HG03342 (cell line): ENCODE results near the gene PI4KA.
"Not testable (repeated sequence)": the region's sequence is repeated elsewhere in the genome, so short reads cannot be mapped to it uniquely, and the experiment has no call there.

ENCODE experiments used
- ATAC-seq: cut with Tn5 transposase; IDR thresholded peaks from one replicate; pipeline ENCODE4 v1.9.1; 2021; ENCODE audit warnings: mild to moderate bottlenecking, moderate library complexity; ENCODE audit not compliant: unreplicated experiment

The PI4KA gene

DNA sequence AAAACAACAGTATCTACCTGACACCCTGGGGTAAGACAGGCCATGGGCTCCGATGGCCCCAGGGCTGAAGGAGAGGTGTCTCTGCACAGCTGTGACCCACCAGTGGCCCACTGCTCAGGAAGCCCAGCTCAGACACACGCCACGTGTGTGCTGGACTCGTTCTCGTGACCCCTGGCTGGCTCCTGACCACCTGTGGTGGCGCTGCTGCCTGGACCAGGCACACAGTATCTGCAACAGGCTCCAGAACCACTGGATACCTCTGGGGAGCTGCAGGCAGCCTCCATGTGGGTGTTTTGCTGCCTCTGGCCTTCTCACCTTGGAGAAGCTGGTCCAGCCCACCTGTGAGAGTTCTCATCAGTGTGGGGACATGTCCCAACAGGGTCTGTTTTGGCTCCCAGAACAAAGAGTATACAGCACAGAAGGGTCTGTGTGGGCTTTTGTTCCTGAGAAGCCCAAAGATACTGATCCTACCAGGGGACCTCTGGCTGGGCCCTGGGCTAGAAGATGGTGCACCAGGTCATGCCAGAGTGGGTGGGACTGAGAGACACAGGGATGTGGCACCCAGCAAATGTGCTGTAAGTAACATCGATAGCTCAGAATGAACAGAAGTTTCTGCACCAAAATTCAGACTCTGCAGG is 106.4 kb downstream of the PI4KA start:
- no peak for ATAC-seq

DNA sequence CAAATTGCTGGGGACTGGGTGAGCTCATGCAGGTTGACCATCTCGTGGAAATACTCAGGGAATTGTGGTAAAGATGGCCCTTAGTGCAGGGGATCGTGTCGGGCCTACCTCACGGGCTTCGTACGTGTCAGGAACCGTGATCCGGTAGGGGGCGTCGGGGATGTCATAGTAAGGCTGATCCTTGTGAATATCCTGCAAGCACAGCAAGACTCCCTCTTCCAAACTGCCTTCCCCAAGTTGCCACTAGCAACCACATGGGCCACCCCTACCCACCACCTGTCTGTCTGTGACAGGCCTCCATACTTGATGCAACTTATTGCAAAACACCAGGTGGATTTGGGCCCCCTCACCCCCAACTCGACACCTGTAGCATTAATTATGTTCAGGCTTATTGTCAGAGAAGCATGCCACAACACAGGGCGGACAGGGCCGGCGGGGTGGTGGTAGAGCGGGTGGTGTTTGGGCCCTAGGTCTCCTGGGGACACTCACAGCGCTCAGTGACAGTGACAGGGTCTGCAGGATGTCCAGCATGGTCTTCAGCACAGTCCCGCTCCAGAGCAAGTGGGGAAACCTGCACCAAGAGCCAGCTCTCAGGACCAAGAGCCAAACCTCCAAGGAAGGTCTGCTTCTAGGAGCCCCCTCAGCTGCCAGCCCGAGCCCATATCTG is 107.3 kb downstream of the PI4KA start:
- no peak for ATAC-seq

DNA sequence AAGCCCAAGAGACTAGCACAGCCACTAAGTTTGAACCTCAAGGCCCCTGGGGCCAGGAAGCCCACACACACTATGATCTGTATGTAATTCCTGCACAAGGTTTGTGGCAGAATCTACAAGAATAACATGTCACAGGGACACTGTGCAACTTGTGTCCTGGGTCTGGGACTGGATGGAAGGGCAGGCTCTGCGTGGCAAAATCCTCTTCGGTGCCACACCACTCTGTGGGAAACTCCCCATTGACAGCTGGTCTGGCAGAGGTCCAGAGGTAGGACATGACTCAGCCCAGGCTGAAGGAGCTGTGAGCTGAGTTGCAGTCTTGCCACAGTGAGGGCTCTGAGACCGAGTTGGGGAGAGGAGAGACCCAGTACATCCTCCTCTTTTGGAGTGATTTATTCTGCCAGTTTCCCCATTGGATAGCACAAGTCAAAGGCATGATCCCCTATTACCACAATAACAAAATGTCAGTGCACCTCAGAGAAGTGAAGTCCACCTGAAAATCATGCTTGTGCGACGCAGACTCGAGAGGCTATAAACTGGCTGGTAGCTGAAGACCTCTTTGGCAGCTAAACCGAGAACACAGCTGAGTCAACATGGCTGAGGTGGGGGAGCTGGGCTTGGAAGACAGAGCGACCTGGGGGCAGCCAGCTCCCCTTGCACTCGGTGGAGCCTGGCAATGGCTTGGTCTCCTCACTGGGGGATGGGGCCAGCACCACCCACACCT is 108.0 kb downstream of the PI4KA start:
- peak; percentile 45 for ATAC-seq

DNA sequence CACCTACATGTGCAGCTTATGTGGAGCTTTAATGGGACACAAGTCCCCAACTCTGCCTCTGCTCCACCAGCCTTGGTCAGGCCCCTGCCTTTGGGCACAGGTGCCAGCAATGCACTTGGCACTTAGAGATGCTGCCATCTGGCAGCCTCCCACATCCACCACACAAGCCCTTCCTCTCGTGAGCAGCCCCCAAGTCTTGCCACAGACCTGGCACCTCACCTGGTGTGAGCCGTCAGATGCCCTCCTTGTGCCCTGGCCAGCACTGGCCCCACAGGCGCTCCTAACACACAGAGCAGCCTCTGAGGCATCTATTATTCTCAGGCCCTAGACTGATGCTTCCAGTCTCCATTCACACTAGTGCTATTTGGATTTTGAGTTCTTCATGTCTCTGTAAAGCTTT is 109.2 kb downstream of the PI4KA start:
- ATAC-seq = no peak

DNA sequence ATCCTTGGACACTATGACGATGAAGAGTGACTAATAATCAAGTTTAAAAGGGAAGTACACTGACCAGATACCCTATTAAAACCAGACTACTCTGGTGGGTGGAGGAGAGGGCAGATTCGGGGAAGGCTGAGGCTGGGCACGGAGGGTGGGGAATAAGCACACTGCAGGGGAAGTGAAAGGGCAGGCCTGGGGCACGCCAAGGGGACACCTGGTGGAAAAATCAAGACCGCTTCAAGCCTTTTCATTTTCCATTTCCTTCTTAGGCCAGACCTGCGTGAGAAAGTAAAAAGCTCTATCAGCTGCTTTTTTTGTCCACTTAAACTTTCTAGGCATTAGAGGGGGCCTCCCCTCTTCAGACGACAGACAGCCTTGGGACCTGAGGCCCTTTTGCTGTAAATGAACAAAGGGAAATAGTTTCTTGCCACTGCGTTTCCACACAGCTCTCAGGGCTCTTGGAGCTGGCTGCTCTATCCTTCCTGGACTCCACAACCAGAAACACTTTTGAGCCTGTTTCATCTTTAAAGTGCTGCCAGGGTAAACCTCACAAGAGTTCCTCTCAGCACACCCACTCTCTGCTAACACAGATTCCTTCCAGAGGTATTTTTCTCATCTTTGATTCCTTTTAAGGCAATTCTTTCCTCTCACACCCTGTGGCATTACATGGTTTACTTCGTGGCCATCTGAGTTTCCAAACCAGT is 109.7 kb downstream of the PI4KA start:
- peak; percentile 51 for ATAC-seq

DNA sequence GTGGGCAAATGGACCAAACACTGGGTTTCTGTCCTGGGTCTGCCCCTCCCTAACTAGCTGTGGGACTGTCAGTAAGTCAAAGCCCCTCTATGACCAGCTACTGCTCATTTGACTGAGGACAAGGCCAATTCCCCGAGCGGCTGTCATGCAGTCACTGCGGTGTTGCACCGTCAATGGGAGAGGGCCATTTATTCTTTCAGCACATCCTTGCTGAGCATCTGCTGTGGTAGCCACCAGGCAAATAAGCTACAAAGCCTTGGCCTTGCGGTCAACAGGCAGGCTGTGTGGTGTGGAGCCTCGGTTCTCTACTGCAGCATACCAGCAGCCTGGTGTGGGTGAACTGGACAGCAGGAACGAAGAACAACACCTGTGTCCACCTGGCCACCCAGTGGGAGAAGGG is 110.5 kb downstream of the PI4KA start:
- no peak for ATAC-seq

DNA sequence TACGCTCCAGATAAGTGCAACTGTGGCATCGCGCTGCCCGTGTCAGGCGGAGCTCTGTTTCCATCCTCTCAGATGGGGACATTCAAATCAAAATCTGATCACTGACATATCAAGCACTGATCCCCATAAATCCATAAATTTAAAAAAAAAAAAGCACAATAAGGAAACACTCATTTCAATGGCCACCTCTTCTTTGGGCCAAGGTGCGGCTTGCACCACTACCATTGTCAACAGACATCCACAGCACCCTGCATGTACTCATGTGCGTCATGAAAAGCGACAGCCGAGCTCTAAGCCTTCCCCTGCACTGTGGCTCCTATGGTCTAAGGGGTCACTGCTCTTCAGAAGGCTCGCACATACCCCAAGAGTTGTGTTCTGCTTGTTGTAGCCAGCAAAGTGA is 111.4 kb downstream of the PI4KA start:
- ATAC-seq = no peak

DNA sequence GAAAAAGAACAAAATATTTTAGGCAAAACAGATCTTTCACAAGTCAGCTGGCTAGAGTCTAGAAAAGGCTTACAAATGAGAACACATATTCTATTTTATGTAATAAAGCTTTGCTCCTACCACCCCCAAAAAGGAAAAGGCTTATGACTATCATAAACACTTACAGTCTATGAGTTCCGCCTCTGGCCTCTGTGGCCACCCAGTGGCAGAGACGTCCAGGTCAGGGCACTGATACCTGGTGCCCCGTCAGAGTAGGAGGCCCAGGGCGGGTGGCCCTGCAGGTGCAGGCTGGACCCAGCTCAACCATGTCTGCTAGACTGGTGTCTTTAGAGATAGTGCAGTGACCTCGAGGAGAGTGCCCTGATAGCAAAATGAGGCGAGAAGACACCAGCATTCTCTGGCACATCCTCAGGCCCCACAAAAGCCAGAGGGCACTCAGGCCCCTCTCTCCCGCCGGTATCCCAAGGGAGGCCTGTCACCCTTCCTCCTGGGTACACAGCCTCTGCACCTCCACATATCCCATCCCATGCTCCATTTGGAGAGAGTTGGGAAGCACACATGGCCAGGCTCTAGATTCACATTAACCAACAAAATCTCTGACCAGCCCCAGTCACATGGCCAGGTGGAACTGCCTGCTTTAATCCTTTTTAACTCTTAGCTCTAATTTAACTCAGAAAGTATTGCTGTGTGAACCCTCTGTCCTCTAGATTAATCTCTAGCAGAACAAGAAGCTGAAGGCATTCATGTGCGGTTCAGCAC is 112.0 kb downstream of the PI4KA start:
- no peak for ATAC-seq

DNA sequence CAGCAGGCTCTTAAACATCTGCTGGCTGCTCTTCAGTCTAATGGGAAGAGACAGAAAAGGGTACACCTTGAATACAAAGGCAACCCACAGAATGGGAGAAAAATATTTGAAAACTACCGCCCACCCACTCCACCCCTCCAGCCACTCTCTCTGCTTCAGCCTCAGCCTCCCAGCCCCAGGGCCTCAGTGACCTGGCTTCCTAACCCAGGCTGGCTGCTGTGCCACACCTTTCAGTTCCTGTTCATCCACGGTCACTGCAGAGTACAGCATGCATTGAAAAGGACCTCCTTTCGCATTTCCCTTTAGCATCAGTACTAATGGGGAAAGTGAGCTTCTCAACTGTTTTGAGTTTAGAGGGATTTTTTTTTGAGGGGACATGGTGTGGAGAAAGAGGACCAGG is 113.5 kb downstream of the PI4KA start:
- no peak for ATAC-seq

DNA sequence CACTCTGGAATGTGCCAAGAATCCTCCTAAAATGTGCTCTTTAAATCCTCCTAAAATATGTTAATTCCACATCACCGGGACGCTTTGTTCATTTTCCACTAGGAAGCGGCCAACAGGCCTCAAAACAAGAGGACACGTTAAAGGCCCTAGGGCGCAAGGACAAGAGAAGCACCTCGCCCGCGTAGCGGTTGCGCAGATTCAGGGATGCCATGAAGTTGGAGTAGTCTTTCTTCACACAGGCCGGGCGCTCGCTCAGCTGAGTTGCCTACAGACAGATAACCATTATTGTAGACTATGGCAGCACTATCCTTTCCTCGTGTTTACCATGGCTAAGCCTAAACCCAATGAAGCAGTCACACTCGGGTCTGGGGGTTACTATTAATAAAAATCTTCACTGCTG is 114.2 kb downstream of the PI4KA start:
- no peak for ATAC-seq

DNA sequence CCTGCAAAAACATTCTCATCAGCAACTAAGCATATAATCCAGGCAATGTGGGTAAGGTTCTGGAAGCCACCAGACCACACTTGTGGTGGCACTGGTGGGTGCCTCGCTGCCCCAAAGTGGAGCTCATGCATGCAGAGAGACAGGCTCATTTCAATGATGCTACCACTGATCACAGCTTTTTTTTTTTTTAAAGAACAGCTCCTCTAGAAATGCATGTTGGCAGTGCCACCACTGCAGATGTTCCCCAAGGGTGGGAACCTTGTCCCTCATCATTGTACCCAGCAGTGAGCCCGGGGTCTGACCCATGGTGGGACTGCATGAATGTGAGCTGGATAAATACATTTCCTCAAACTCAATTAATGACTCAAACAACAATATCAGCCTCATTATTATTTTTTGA is 115.8 kb downstream of the PI4KA start:
- no peak for ATAC-seq

DNA sequence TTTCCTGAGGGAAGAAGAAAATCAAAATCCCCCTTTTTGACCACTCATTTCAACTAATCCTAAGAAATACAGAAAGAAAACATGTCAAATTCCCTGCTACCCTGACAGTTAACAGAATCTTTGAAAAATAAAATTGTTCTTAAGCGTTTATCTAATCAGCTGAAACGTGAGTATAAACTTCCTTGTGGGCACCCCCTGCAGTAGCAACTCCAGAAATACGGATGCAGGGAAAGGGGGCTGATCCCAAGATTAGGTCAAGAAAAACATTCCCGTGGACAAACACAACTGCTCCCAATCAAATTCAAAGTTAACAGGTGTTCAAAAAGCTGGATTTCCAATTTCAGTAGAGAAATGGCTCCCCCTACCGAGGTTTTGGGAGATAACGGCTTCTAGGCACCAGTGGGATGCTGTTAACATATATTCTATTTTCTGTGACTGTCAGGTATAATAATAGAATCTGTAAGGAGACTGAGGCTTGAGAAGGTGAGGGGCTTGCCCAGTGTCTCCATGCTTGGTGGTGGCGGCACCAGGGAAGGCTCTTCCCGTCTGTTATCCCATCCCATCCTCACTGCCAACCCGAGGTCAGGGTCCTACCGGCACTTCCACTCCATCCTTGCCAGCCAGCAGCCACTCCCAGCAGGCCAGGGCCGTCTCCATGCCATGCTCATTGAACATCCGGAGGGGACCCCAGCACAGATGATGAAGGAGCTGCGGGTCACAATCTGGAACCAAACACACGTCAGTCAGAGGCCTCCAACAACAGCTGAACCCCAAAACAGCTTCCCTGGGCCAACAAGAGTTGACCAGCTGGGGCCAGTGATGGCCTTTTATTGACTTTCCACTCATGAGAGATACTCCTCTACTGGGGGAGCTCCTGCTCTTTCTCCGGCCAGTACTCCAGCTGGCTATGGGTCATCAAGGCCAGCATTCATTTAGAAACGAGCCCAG is 116.7 kb downstream of the PI4KA start:
- ATAC-seq = no peak

DNA sequence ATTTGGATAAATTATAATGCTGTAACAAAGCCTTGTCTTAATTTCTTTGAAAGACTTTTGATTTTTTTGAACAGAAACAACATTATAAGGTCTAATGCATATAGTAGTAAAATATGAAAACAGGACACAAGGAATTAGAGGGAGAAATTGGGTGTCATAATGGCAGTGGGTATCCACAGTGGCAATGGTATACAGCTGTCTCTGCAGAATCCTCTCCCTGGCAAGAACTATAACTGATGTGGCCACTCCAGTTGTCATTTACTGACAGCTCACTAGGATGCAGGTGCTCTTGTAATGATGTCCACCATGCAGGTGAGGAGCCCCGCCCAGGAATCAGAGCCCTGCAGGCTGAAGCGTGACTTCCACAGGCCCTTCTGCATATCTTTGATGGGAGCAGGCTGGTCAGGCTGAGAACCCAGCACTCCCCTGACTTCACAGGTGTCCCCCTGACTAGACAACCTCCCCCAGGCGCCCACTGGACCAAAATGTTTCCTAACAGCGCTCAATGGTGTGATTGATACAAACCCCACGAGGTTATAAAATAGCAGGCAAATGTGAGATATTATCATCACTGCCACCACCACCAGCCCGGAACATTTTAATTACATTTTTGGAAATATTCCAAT is 117.5 kb downstream of the PI4KA start:
- no peak for ATAC-seq

DNA sequence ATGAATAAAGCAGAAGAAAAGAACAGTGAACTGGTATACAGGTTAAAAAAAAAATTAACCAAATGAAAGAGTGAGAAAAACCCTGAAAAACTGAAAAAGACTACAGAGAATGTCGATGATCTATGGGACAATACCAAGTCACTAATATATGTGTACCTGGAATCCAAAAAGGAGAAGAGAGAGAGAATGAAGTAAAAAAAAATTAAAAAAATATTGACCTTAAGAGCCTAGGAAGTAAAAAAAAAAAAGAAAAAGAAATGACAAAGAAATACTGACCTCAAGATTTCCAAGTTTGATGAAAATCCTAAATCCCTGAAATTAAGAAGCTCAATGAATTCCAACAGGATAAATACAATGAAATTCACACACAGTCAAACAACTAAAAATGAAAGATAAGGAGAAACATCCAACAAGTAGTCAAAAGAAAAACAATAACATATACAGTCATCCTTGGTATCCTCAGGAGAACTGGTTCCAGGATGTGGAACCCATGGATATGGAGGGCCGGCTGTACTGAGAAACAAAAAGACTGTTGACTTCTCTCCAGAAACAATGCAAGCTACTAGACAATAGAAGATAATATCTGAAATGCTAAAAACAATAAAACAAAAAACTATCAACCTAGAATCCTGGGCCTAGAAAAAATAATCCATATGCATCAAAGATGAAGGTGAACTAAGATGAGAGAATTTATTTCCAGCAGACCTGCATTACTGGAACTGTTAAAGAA is 118.2 kb downstream of the PI4KA start:
- ATAC-seq = no peak

DNA sequence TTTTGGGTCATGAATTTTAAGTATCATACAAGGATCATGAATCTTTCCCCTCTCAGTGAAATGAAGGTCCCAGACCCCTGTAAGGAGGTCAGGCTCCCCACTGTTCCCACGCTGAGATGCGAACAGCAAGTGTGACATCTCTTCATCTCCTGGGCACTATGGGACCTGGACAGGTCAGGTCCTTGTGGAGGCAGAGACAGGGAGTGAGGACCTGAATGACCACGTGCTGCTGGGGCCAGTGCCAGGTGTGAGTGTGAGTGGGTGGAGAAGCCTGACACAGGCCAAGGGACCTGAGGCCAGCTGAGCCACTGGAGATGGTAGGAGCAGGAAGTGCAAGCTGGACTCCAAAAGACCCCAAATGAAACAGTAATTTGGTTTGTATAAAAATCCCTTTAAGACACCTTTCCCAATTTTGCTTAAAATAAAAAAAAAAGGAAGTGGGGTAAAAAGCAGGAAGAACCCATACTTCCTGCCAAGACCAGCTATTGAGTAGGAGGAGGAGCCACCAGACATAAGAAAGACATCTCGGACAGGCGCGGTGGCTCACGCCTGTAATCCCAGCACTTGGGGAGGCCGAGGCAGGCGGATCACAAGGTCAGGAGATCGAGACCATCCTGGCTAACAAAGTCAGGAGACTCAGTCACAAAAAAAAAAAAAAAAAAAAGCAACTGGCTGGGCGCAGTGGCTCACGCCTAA is 120.1 kb downstream of the PI4KA start:
- no peak for ATAC-seq

DNA sequence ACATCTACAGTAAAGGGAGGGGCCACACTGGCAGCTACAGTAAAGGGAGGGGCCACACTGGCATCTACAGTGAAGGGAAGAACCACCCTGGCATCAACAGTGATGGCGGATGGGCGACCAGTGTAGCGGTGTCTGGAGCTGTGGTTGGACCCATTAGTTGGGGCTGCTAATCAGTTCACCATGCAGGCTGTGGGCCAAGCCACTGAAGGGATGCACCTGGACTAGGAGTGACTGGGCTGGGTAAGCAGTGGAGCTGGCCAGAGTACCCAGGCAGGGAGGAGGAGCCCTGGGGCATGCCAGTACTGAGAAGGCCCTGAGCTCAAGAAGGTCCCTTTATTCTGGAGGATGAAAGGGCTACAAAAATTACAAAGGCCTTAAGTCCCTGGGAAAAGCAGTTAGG is 121.7 kb downstream of the PI4KA start:
- ATAC-seq = not testable (repeated sequence)

DNA sequence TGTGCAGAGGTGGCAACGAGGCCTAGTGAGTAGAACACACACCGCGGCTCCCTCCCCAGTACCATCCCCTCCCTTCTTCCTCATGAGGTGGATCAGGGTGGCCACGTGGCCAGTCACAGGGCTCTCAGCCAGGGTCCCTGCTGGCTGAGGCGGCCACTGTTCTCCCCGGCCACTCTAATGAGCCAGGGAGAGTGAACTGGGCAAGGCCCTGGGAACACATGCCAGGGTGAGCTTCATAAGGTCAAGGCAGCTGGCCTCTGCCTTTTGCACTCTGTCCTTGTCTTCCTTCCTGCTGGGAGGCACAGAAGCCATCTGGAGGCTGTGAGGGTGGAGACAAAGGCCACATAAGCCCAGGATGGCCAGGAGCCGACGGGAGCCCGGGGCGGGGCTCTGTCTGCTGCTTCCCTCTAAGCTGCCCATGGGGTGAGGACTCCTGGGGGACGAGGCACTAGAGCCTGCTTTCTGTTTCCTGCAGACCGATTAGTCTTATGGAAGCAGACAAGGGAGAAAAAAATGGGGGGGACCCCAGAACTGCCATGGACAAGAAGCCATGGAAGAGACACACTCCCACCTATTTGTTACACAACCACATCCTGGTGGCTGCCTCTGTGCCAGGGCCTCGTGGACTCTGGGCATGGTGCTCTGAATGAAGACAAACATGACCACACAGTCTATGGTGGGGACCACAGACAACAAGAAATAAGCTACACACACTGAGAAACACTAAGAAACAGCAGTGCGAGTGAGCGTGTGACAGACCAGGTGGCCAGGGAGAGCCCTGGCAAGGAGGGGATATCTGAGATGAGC is 123.1 kb downstream of the PI4KA start:
- not testable (repeated sequence) for ATAC-seq
